Natural killer cell (primary cell): ENCODE results near the gene CCSER2. TPM values are rescaled to one million over a fixed set of nuclear protein-coding genes. Genes with fewer than 3 reads are reported as not detected.

Source experiments
- ATAC-seq, 3 donors: fragments of 150-1000 bp in 2 of 3; fragments of 200-7000 bp in 1 of 3; cut with Tn5 transposase; 1 replicate in 1 of 3; 2 replicates in 2 of 3; pipeline ENCODE4 v1.10.0; 2021; ENCODE audit warnings: mild to moderate bottlenecking in 2 of 3, moderate library complexity in 2 of 3
- DNase-seq, 2 donors: peaks; one replicate each; pipeline versions ENCODE4 v3.0.0 to v3.0.0-alpha.2; 2013 to 2021; ENCODE audit warnings: mixed read lengths in 1 of 2
- H3K27ac ChIP-seq: one replicate; pipeline ENCODE4 v1.5.1; 2013; ENCODE audit warnings: mild to moderate bottlenecking, low read length
- H3K27me3 ChIP-seq: one replicate; pipeline ENCODE4 v1.6.1; 2013; ENCODE audit warnings: low read length; ENCODE audit not compliant: control insufficient read depth, insufficient read depth
- H3K36me3 ChIP-seq: one replicate; pipeline ENCODE4 v1.6.1; 2013; ENCODE audit warnings: low read length; ENCODE audit not compliant: control insufficient read depth, insufficient read depth
- H3K4me1 ChIP-seq: one replicate; pipeline ENCODE4 v1.6.1; 2013; ENCODE audit warnings: low read length; ENCODE audit not compliant: control insufficient read depth, insufficient read depth
- H3K4me3 ChIP-seq: one replicate; pipeline ENCODE4 v1.5.1; 2013; ENCODE audit warnings: low read length
- H3K9me3 ChIP-seq: one replicate; pipeline ENCODE4 v1.6.1; 2013; ENCODE audit warnings: low read length; ENCODE audit not compliant: control insufficient read depth, insufficient read depth
- H3K27ac Mint-ChIP-seq, 2 donors: one replicate each; pipeline ENCODE4 v1.8.0; 2022; ENCODE audit warnings: mild to moderate bottlenecking in 2 of 2, mixed read lengths in 2 of 2, moderate library complexity in 1 of 2
- H3K27me3 Mint-ChIP-seq, 2 donors: one replicate each; pipeline ENCODE4 v1.8.0; 2022; ENCODE audit warnings: low read depth in 2 of 2, mixed read lengths in 2 of 2
- H3K36me3 Mint-ChIP-seq: one replicate; pipeline ENCODE4 v1.8.0; 2022; ENCODE audit warnings: mixed read lengths
- H3K4me1 Mint-ChIP-seq, 2 donors: one replicate each; pipeline ENCODE4 v1.8.0; 2022; ENCODE audit warnings: mixed read lengths in 2 of 2
- H3K4me3 Mint-ChIP-seq: one replicate; pipeline ENCODE4 v1.8.0; 2022; ENCODE audit warnings: mild to moderate bottlenecking, moderate library complexity, mixed read lengths
- H3K9me3 Mint-ChIP-seq, 2 donors: one replicate each; pipeline ENCODE4 v1.8.0; 2022; ENCODE audit warnings: mixed read lengths in 2 of 2
- WGBS: methylation state at CpG from one replicate; pipeline ENCODE4 v1.1.7; 2013; ENCODE audit warnings: missing lambda C conversion rate; ENCODE audit not compliant: insufficient coverage; 5-methylcytosine and 5-hydroxymethylcytosine counted together
- intact Hi-C: fragments of 100-400 bp; cut with micrococcal nuclease; formaldehyde crosslinking; loops from one replicate; pipeline ENCODE4 v1.14.2; 2022
- total RNA-seq, 4 donors: library from RNA; stranded (reverse); fragments of 120-200 nt in 1 of 4; gene quantifications; one replicate each; pipeline versions ENCODE4 v1.2.3 to v1.2.4, GENCODE V29; 2013 to 2022
- TF ChIP-seq, protein P1 (sequence below): fragments of 200-600 bp; IDR thresholded peaks from one replicate; pipeline ENCODE4 v1.8.0; 2022; ENCODE audit warnings: antibody characterized with exemption

The CCSER2 gene
- total RNA-seq, 3 donors from 2014 or later (not counting 1 experiment from before 2014, with no cell fraction given), result 125 to 158 (median 146) TPM

DNA sequence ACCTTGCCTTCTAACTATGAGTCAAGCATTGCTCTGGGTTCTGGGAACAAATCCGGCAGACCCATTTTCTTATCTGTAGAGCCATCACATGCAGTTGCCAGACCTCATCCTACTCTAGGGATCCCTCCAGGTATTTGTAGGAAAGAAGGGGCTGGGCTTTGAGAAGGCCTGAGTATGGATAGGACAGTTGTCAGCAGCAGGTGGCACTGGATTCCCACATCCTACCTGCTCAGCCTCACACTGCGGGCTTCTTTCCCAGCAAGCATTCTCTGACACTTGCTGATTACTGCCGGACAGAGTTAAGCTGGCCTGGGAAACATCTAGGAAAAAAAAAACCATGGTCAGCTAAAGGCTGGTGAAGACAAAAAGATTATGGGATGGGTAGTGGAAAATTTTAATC, 224.1 kb downstream of the CCSER2 start:
- peaks cover 2 to 16% of the 10 kb centered on the region in 2 donors for H3K27me3 Mint-ChIP-seq
- DNase-seq, result no peak
- H3K27ac ChIP-seq, result no peak overlapping the region
- H3K9me3 Mint-ChIP-seq, result no peaks in the 10 kb centered on the region
- 100% methylated on average over 2 of the region's 3 CpGs for WGBS
- no peaks in the 10 kb centered on the region for H3K9me3 ChIP-seq
- H3K4me1 Mint-ChIP-seq, result no peaks in the 10 kb centered on the region
- H3K4me1 ChIP-seq, result no peaks in the 10 kb centered on the region
- no peaks in the 10 kb centered on the region for H3K36me3 Mint-ChIP-seq
- no peaks in the 10 kb centered on the region for H3K36me3 ChIP-seq
- intact Hi-C loops, result no loop called here
- no peak overlapping the region for H3K4me3 Mint-ChIP-seq
- H3K27ac Mint-ChIP-seq, result no peak overlapping the region
- H3K4me3 ChIP-seq, result no peak overlapping the region
- H3K27me3 ChIP-seq, result no peaks in the 10 kb centered on the region
- TF ChIP-seq, protein P1, sequence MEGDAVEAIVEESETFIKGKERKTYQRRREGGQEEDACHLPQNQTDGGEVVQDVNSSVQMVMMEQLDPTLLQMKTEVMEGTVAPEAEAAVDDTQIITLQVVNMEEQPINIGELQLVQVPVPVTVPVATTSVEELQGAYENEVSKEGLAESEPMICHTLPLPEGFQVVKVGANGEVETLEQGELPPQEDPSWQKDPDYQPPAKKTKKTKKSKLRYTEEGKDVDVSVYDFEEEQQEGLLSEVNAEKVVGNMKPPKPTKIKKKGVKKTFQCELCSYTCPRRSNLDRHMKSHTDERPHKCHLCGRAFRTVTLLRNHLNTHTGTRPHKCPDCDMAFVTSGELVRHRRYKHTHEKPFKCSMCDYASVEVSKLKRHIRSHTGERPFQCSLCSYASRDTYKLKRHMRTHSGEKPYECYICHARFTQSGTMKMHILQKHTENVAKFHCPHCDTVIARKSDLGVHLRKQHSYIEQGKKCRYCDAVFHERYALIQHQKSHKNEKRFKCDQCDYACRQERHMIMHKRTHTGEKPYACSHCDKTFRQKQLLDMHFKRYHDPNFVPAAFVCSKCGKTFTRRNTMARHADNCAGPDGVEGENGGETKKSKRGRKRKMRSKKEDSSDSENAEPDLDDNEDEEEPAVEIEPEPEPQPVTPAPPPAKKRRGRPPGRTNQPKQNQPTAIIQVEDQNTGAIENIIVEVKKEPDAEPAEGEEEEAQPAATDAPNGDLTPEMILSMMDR, result no peak
- ATAC-seq, result no peak

DNA sequence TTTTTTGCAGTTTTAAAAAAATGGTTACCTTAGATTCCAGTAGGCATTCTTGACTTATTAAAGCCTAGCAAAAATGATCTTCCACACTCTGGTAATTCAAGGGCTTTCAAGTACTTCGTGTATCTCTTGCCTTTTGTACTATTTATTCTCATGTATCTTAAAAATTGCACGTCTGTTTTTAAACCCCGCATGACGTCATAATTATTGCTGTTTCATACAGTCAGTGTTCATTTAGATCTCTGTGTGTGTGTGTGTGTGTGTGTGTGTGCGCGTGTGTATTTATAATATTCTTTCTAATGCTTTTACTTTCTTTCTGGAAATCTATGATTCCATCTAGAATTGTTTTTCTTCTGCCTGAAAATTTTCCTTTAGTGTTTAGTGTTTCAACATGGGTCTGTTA, 234.2 kb downstream of the CCSER2 start:
- Histone ChIP-seq H3K4me1 (no peaks in the 10 kb centered on the region), H3K27ac (no peak overlapping the region), H3K9me3 (no peaks in the 10 kb centered on the region), H3K36me3 (no peaks in the 10 kb centered on the region), H3K4me3 (no peak overlapping the region), H3K27me3 (peaks cover 6% of the 10 kb centered on the region)
- no peaks in the 10 kb centered on the region for H3K36me3 Mint-ChIP-seq
- no peak overlapping the region for H3K4me3 Mint-ChIP-seq
- TF ChIP-seq, protein P1, result no peak
- 75% methylated on average over 1 of the region's 6 CpGs for WGBS
- peaks cover 10 to 44% of the 10 kb centered on the region in 2 donors for H3K27me3 Mint-ChIP-seq
- intact Hi-C loops, result no loop called here
- DNase-seq (no peak), ATAC-seq (no peak)
- no peak overlapping the region for H3K27ac Mint-ChIP-seq
- H3K4me1 Mint-ChIP-seq, result no peaks in the 10 kb centered on the region
- no peaks in the 10 kb centered on the region for H3K9me3 Mint-ChIP-seq

DNA sequence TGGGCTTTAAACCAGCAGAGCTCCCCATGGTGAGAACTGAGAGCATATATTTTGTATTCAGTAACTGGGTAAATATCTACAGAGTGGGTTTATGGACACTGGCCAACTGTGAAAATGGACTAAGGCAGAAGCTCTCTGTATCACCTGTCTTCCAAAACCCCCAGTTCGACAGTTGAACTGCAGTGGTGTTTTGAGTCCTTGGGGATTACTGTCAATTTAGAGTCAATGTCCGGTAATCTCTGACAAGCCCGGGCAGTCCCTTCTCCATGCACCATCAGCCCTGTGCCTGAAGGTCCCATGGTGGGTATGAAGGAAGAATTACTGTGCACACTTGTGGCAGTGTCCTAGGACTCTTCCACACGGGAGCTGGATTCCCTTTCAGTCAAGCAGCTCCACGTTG, 235.0 kb downstream of the CCSER2 start:
- Mint-ChIP-seq H3K36me3 (no peaks in the 10 kb centered on the region), H3K4me1 (no peaks in the 10 kb centered on the region), H3K27me3 (peaks cover 11 to 45% of the 10 kb centered on the region in 2 donors)

DNA sequence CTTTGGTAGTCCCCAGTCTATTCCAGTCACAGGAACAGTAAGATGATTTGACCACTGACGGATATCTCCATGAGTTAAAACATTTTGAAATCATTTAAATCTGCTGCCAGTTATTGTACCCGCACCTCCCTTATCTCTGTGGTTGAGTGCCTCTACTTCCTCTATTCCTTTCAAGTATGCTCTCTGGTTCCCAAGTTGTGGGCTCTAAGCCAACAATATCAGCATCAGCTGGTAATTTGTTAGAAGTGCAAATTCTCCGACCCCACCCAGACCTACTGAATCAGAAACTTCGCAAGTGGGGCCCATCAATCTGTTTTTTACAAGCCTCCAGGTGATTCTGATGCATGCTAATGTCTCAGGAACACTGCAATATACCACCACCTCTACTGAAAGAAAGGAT, 235.5 kb downstream of the CCSER2 start:
- H3K4me3 Mint-ChIP-seq, result no peak overlapping the region
- ATAC-seq (no peak), DNase-seq (no peak)
- WGBS, result 4% methylated on average over 4 of the region's 4 CpGs
- no peaks in the 10 kb centered on the region for H3K36me3 Mint-ChIP-seq
- Histone ChIP-seq H3K4me3 (no peak overlapping the region), H3K36me3 (no peaks in the 10 kb centered on the region), H3K4me1 (no peaks in the 10 kb centered on the region), H3K27me3 (peaks cover 6% of the 10 kb centered on the region), H3K9me3 (no peaks in the 10 kb centered on the region), H3K27ac (no peak overlapping the region)
- no peak overlapping the region for H3K27ac Mint-ChIP-seq
- no peaks in the 10 kb centered on the region for H3K4me1 Mint-ChIP-seq
- TF ChIP-seq, protein P1, result no peak
- no peaks in the 10 kb centered on the region for H3K9me3 Mint-ChIP-seq
- intact Hi-C loops, result no loop called here
- peaks cover 14 to 50% of the 10 kb centered on the region in 2 donors for H3K27me3 Mint-ChIP-seq

More for the DNA sequence above, 235.0 kb downstream of the CCSER2 start:
- H3K9me3 ChIP-seq, result no peaks in the 10 kb centered on the region
- Mint-ChIP-seq H3K9me3 (no peaks in the 10 kb centered on the region), H3K4me3 (no peak overlapping the region), H3K27ac (no peak overlapping the region)
- no peaks in the 10 kb centered on the region for H3K36me3 ChIP-seq
- H3K27me3 ChIP-seq, result peaks cover 6% of the 10 kb centered on the region
- TF ChIP-seq, protein P1, result no peak
- H3K4me3 ChIP-seq, result no peak overlapping the region
- intact Hi-C loops, result no loop called here
- H3K4me1 ChIP-seq, result no peaks in the 10 kb centered on the region
- no peak for ATAC-seq
- no peak for DNase-seq
- H3K27ac ChIP-seq, result no peak overlapping the region
- WGBS, result 53% methylated on average over 5 of the region's 5 CpGs
